GM12874 (cell line): ENCODE measurements around the gene ME1.

ENCODE experiments used
- CTCF ChIP-seq: IDR thresholded peaks from 2 replicates; pipeline ENCODE4 v1.5.1; 2011; ENCODE audit warnings: low read depth, mild to moderate bottlenecking, control low read depth, low read length, moderate library complexity; ENCODE audit not compliant: insufficient read depth

Gene ME1

GRCh38 chr6:83180426-83180950 lies 250.4 kb downstream of the ME1 start:
- no peak for TF ChIP-seq CTCF

- no peak for TF ChIP-seq CTCF
Observed at GRCh38 chr6:83176246-83176645, 254.6 kb downstream of the ME1 start.

- no peak for TF ChIP-seq CTCF
Observed at GRCh38 chr6:83169511-83169910, 261.3 kb downstream of the ME1 start.

GRCh38 chr6:83169106-83169505 lies 261.7 kb downstream of the ME1 start:
- no peak for TF ChIP-seq CTCF

- no peak for TF ChIP-seq CTCF
Observed at GRCh38 chr6:83168556-83168955, 262.3 kb downstream of the ME1 start.

- no peak for TF ChIP-seq CTCF
Observed at GRCh38 chr6:83167726-83168278, 263.0 kb downstream of the ME1 start.
